Measurements from ENCODE around the gene CHRNG. TPM values are rescaled to one million over a fixed set of nuclear protein-coding genes. Genes with fewer than 3 reads are reported as not detected.

Gene CHRNG, protein sequence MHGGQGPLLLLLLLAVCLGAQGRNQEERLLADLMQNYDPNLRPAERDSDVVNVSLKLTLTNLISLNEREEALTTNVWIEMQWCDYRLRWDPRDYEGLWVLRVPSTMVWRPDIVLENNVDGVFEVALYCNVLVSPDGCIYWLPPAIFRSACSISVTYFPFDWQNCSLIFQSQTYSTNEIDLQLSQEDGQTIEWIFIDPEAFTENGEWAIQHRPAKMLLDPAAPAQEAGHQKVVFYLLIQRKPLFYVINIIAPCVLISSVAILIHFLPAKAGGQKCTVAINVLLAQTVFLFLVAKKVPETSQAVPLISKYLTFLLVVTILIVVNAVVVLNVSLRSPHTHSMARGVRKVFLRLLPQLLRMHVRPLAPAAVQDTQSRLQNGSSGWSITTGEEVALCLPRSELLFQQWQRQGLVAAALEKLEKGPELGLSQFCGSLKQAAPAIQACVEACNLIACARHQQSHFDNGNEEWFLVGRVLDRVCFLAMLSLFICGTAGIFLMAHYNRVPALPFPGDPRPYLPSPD
- not detected for total RNA-seq
- long read RNA-seq, partial matches to known transcripts: 0 of 1 reads
- long read RNA-seq, other reads (novel, unspliced or antisense): 1 of 1 reads

DNA sequence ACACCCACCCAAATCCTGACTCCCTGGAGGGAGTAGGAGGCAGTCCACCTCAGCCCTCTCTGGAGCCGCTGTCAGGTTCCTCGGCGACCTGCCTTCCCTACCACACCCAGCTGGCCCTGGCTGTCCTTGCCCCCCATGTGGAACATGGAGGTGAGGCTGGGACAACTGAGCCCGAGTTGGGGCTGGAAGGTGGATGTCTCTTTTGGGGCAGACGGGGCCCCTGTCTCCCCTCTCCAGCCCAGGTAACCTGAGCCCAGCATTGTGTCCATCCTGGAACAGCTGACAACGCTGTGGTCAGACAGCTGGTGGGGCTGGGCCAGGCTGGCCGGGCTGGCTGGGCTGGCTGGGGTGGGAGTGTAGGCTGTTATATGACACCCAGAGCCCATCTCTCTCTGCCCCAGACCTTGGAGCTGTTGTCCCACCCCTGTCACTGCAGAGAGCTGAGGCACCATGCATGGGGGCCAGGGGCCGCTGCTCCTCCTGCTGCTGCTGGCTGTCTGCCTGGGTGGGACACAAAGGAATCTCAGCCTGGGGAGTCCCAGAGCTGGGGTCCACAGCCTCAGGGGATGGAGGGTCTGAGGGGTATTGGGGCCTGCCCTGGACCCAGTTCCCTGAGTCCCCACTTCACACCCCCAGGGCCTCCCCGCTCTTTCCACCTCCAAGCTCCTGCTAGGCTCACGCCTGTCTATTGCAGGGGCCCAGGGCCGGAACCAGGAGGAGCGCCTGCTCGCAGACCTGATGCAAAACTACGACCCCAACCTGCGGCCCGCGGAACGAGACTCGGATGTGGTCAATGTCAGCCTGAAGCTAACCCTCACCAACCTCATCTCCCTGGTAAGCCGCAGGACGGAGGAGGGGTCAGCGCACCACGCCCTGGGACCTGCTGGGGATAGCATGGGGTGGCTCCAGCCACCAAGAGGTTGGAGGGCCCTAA, at the start of gene CHRNG:
Gene CHRNG (plus strand): TSS at position 395 of the 934 bp plus-strand sequence. CDS start 56 bp downstream, at position 451.
- Histone ChIP-seq H3K4me1 (peaks cover 4% of the 10 kb centered on the region), H3K36me3 (no peaks in the 10 kb centered on the region), H3K27me3 (ENCODE audit: low read depth) (peaks cover 34% of the 10 kb centered on the region), H3K27ac (replicated peaks) (no peak within 1 kb of the TSS), H3K4me3 (no peak within 1 kb of the TSS), H3K9me3 (replicated peaks) (peaks cover 10% of the 10 kb centered on the region)
- intact Hi-C loops (cut with micrococcal nuclease): no loop called here
- TF ChIP-seq, protein P1, sequence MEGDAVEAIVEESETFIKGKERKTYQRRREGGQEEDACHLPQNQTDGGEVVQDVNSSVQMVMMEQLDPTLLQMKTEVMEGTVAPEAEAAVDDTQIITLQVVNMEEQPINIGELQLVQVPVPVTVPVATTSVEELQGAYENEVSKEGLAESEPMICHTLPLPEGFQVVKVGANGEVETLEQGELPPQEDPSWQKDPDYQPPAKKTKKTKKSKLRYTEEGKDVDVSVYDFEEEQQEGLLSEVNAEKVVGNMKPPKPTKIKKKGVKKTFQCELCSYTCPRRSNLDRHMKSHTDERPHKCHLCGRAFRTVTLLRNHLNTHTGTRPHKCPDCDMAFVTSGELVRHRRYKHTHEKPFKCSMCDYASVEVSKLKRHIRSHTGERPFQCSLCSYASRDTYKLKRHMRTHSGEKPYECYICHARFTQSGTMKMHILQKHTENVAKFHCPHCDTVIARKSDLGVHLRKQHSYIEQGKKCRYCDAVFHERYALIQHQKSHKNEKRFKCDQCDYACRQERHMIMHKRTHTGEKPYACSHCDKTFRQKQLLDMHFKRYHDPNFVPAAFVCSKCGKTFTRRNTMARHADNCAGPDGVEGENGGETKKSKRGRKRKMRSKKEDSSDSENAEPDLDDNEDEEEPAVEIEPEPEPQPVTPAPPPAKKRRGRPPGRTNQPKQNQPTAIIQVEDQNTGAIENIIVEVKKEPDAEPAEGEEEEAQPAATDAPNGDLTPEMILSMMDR (IDR thresholded peaks at IDR 0.05; ENCODE audit: borderline replicate concordance): no peak
- DNase-seq: peak; percentile 8

DNA sequence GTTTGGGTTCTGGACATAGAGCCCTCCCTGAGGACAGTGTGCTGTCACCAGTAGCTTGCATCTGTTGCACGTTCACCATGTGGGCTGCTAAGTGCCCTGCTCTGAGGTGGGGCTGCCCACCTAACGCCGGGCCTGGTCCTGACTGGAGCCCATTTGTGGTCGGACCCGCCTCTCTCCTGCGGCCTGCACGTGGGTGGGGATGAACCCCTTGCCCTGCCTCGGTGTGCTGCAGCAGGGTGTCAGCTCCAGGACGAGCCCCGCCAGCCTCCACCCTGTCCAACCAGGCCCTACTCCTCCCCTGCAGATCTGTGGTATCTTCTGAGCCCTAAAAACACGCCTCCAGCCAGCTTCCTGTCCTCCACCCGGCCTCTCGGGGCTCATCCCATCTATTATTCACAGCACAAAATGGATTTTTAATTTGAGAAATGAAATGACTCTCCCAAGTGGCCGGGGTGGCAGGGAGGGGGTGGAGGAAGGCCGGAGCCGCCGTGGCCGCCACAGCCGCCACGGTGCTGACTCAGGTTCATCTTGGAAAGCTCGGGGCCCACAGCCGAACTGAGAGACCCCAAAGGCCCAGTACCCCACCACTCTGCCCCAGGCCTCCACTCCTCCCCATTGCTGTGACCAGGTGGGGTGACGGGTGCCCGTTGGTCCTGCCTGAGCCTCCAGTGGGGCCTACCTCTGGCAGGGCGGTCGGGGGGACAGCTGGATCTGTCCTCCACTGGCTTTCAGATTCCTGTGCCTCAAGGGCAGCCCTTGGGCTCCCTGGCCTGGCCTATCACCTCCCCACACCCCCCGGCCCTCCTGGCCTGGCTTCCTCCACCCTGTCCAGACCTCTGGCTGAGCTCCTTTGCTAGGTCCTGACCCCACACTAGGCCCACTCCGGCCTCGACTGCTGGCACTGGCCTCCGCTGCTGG, 49.0 kb upstream of the CHRNG start:
- Histone ChIP-seq H3K4me1 (peaks cover 17% of the 10 kb centered on the region), H3K27ac (replicated peaks) (no peak overlapping the region), H3K36me3 (no peaks in the 10 kb centered on the region), H3K27me3 (ENCODE audit: low read depth) (peaks cover 61% of the 10 kb centered on the region), H3K4me3 (no peak overlapping the region), H3K9me3 (replicated peaks) (no peaks in the 10 kb centered on the region)
- intact Hi-C loops (cut with micrococcal nuclease): no loop called here
- DNase-seq: peak; percentile 5
- TF ChIP-seq, protein P1 (IDR thresholded peaks at IDR 0.05; ENCODE audit: borderline replicate concordance): no peak

DNA sequence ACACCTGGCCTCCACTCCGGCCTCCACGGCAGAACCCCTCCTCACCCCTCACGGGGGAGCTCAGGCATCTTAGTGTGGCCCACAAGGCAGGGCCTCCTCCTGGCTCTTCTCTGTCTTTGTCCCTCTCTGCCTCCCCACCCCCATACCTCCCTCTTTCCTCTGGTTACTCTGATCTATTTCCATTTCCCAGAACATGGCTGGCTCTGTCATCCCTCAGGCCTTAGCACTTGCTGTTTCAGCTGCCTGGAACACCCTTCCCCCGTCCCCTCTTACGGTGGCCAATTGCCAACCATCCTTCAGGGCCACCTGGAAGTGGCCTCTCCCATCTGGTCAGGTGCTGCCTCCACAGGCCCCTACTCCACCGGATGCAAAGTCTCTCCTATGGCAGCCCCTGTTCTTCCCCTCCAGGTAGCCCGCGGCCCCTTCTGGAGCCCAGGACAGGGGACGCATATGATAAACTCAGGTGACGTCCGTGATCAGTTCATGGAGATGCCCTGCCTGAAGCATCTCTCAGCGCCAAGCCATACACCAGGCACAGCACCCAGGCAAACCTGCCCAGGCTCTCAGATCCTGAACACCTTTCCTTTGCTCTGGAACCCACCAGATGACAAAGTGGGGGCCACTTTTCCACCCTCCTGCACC, 48.2 kb upstream of the CHRNG start:
- intact Hi-C loops (cut with micrococcal nuclease): no loop called here
- Histone ChIP-seq H3K27ac (replicated peaks) (no peak overlapping the region), H3K27me3 (ENCODE audit: low read depth) (peaks cover 53% of the 10 kb centered on the region), H3K4me3 (no peak overlapping the region), H3K36me3 (no peaks in the 10 kb centered on the region), H3K9me3 (replicated peaks) (no peaks in the 10 kb centered on the region), H3K4me1 (peaks cover 9% of the 10 kb centered on the region)
- TF ChIP-seq, protein P1 (IDR thresholded peaks at IDR 0.05; ENCODE audit: borderline replicate concordance): no peak
- DNase-seq: peak; percentile 2

DNA sequence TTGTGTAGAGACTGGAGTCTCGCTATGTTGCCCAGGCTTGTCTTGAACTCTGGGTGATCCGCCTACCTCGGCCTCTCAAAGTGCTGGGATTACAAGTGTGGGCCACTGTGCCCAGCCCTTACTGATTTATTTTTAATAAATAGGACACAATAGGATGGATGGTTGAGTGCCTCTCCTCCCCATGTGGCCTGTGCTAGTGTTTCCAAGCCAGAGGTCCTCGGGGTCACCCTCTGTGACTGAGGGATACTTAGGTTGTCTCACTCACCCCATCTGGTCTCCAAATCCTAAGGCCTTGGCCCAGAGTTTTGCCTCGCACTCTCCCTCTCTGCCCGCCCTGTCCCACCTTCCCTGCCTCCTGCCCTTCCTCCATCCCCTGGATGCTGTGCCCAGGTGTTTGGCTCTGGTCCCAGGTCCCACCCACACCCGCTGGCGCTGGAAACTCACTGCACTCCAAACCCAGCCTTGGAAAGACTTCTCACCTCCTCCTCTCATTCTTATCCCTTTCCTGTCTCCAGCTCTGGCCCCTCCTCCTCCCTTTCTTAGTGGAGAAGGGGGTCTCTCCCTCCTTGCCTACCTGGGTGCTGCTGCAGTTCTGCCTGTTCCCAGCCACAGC, 47.1 kb upstream of the CHRNG start:
- no peaks in the 10 kb centered on the region for H3K36me3 ChIP-seq
- no peaks in the 10 kb centered on the region for H3K9me3 ChIP-seq (replicated peaks)
- intact Hi-C loops (cut with micrococcal nuclease): no loop called here
- H3K27ac ChIP-seq (replicated peaks): no peak overlapping the region
- TF ChIP-seq, protein P1 (IDR thresholded peaks at IDR 0.05; ENCODE audit: borderline replicate concordance): no peak
- peaks cover 2% of the 10 kb centered on the region for H3K4me1 ChIP-seq
- H3K4me3 ChIP-seq: no peak overlapping the region
- peaks cover 42% of the 10 kb centered on the region for H3K27me3 ChIP-seq (ENCODE audit: low read depth)
- DNase-seq: no peak
